GM12878 (cell line): ENCODE results near the gene DRD2. TPM values are rescaled to one million over a fixed set of nuclear protein-coding genes. Genes with fewer than 3 reads are reported as not detected.

ENCODE experiments used
- ATAC-seq: fragments of 200-7000 bp; cut with Tn5 transposase; 3 replicates; pipeline ENCODE4 v1.9.1; 2020; ENCODE audit warnings: mild to moderate bottlenecking, moderate library complexity
- BruUV-seq: library from RNA; stranded (reverse); fragments of 400-500 nt; replicated peaks from 2 replicates; lab custom pipeline; 2021; lab: Mats Ljungman, UMichigan
- CTCF ChIA-PET: fragments of 300-600 bp; sonication (Branson Sonifier 250); formaldehyde crosslinking; extraction: SDS; loops from one replicate; lab custom pipeline; 2021; ENCODE audit warnings: inconsistent platforms; lab: Yijun Ruan, JAX
- POLR2A ChIA-PET: fragments of 350-600 bp; formaldehyde crosslinking; extraction: SDS; loops from one replicate; lab custom pipeline; 2021; ENCODE audit warnings: inconsistent platforms; lab: Charles Lee
- RAD21 ChIA-PET: fragments of 300-600 bp; sonication (Branson Sonifier 250); formaldehyde crosslinking; loops from one replicate; lab custom pipeline; 2023; ENCODE audit warnings: antibody characterized with exemption; ENCODE audit not compliant: unreplicated experiment; lab: Charles Lee
- SMC1A ChIA-PET: fragments of 300-600 bp; sonication (Branson Sonifier 250); formaldehyde crosslinking; loops from one replicate; lab custom pipeline; 2023; ENCODE audit not compliant: unreplicated experiment, uncharacterized antibody; lab: Charles Lee
- DNase-seq: peaks from one replicate; pipeline ENCODE4 v3.0.0-alpha.2; 2011; ENCODE audit warnings: low read depth, low spot score
- FAIRE-seq: peaks from 3 replicates; lab custom pipeline; 2011; peaks lifted over from hg19 to GRCh38; lab: Jason Lieb, UNC
- H2AFZ ChIP-seq: 2 replicates; pipeline ENCODE4 v1.6.0; 2011; ENCODE audit warnings: low read depth, low read length, control low read depth; ENCODE audit not compliant: control insufficient read depth
- H3K27ac ChIP-seq: 2 replicates; pipeline ENCODE4 v1.5.1; 2011; ENCODE audit warnings: control low read depth; ENCODE audit not compliant: control insufficient read depth, insufficient read depth
- H3K27me3 ChIP-seq, 2 experiments: replicated peaks in 1 of 2; 2 replicates each; pipeline versions ENCODE4 v1.6.0 to v1.6.1; 2011; ENCODE audit warnings: low read length in 1 of 2; ENCODE audit not compliant: control insufficient read depth in 2 of 2, insufficient read depth in 2 of 2
- H3K36me3 ChIP-seq, 2 experiments: 2 replicates each; pipeline ENCODE4 v1.5.1; 2011; ENCODE audit warnings: low read length in 1 of 2; ENCODE audit not compliant: control insufficient read depth in 2 of 2, insufficient read depth in 2 of 2
- H3K4me1 ChIP-seq: 2 replicates; pipeline ENCODE4 v1.6.1; 2011; ENCODE audit warnings: mild to moderate bottlenecking, low read length, moderate library complexity, mixed read lengths; ENCODE audit not compliant: control insufficient read depth, insufficient read depth
- H3K4me2 ChIP-seq: 2 replicates; pipeline ENCODE4 v1.6.0; 2011; ENCODE audit warnings: control low read depth; ENCODE audit not compliant: control insufficient read depth, insufficient read depth
- H3K4me3 ChIP-seq: fragments of 200-600 bp; sonication (generic); 2 replicates; pipeline ENCODE4 v1.5.1; 2016
- H3K79me2 ChIP-seq: 2 replicates; pipeline ENCODE4 v1.6.0; 2011; ENCODE audit warnings: low read length; ENCODE audit not compliant: control insufficient read depth, insufficient read depth
- H3K9ac ChIP-seq: 2 replicates; pipeline ENCODE4 v1.8.0; 2011; ENCODE audit warnings: low read length, control low read depth, mixed read lengths; ENCODE audit not compliant: control insufficient read depth, insufficient read depth
- H3K9me3 ChIP-seq: replicated peaks from 3 replicates; pipeline ENCODE4 v1.5.1; 2011; ENCODE audit warnings: mild to moderate bottlenecking, low read length; ENCODE audit not compliant: control insufficient read depth, insufficient read depth
- H4K20me1 ChIP-seq: 2 replicates; pipeline ENCODE4 v1.6.0; 2011; ENCODE audit not compliant: control insufficient read depth, insufficient read depth
- ESRRA ChIP-seq: IDR thresholded peaks from 2 replicates; pipeline ENCODE4 v1.6.1; 2012; ENCODE audit warnings: mild to moderate bottlenecking, low read length, improper control_type of control experiment
- FOXK2 ChIP-seq: fragments of 450-650 bp; IDR thresholded peaks from 2 replicates; pipeline ENCODE4 v1.6.1; 2017; ENCODE audit warnings: mild to moderate bottlenecking, moderate library complexity
- MYB ChIP-seq: fragments of 150-350 bp; IDR thresholded peaks from 2 replicates; pipeline ENCODE4 v1.6.1; 2014; ENCODE audit warnings: mild to moderate bottlenecking, low read depth, low read length, borderline replicate concordance
- PAX8 ChIP-seq: fragments of 450-650 bp; IDR thresholded peaks from 2 replicates; pipeline ENCODE4 v1.6.1; 2017; ENCODE audit warnings: mild to moderate bottlenecking, moderate library complexity
- PML ChIP-seq: IDR thresholded peaks from 2 replicates; pipeline ENCODE4 v1.6.1; 2012; ENCODE audit warnings: low read length, inconsistent platforms
- RCOR1 ChIP-seq: conservative IDR thresholded peaks from 2 replicates; pipeline ENCODE4 v1.6.1; 2012; ENCODE audit warnings: low read depth, low read length, improper control_type of control experiment
- WGBS: methylation state at CpG from one replicate; pipeline ENCODE4 v1.1.6; 2016; ENCODE audit warnings: low lambda C conversion rate; ENCODE audit not compliant: insufficient replicate concordance, insufficient coverage; ENCODE audit errors: missing lambda C conversion rate; 5-methylcytosine and 5-hydroxymethylcytosine counted together
- in situ Hi-C: fragments of 300-500 bp; cut with MboI; formaldehyde crosslinking; loops from 9 replicates; pipeline ENCODE4 v1.14.3; 2018; ENCODE audit warnings: mixed read lengths
- intact Hi-C: fragments of 100-400 bp; cut with micrococcal nuclease; formaldehyde crosslinking; loops from one replicate; pipeline ENCODE4 v1.14.2; 2022; ENCODE audit not compliant: unreplicated experiment
- polyA plus RNA-seq, 11 experiments: library from polyadenylated mRNA; depleted of rRNA in 4 of 11; unstranded in 6 of 11; stranded (reverse) in 5 of 11; fragments of >200 nt; fragmentation: Nextera tagmentation in 4 of 11; fragmentation: Illumina TruSeq in 1 of 11; extraction: Ambion mirVana in 4 of 11; extraction: Trizol in 1 of 11; gene quantifications; 1 replicate in 1 of 11; 2 replicates in 10 of 11; pipeline versions ENCODE4 v1.2.1 to v1.2.3, GENCODE V29; 2011 to 2016; ENCODE audit warnings: inconsistent platforms in 2 of 11, missing spikeins in 2 of 11, low read depth in 1 of 11
- total RNA-seq, 4 experiments: library from RNA; depleted of rRNA in 3 of 4; stranded (reverse); fragments of >200 nt in 3 of 4; fragmentation: Illumina TruSeq in 1 of 4; extraction: Trizol in 1 of 4; gene quantifications; 2 replicates each; pipeline versions ENCODE4 v1.2.1 to v1.2.3, GENCODE V29; 2013 to 2021
- TF ChIP-seq, protein P1 (sequence below): IDR thresholded peaks from 2 replicates; pipeline ENCODE4 v1.6.1; 2011; ENCODE audit warnings: mild to moderate bottlenecking, low read depth, low read length, moderate library complexity; ENCODE audit not compliant: insufficient replicate concordance

DRD2 gene
- total and polyA plus RNA-seq, 10 of the 15 experiments (the other 5 are each of a cell fraction or from before 2014, with no cell fraction given), result not detected

GRCh38 chr11:113448316-113448677 lies 26.9 kb downstream of the DRD2 start:
- peaks cover 0 to 3% of the 10 kb centered on the region in 2 experiments; a peak in 3 of 4 replicates for H3K27me3 ChIP-seq
- ChIA-PET RAD21 (no interaction called here), SMC1A (no interaction called here), CTCF (no interaction called here), POLR2A (no interaction called here)
- H4K20me1 ChIP-seq, result no peaks in the 10 kb centered on the region
- H3K9ac ChIP-seq, result no peak overlapping the region
- no TSS peak for BruUV-seq
- no peak overlapping the region for H3K4me3 ChIP-seq
- 12% methylated on average over 5 of the region's 5 CpGs for WGBS
- TF ChIP-seq MYB, result no peak
- TF ChIP-seq PML, result no peak
- no peak for TF ChIP-seq ESRRA
- TF ChIP-seq PAX8, result no peak
- in situ Hi-C loops (no loop called here), intact Hi-C loops (no loop called here)
- no peak overlapping the region for H2AFZ ChIP-seq
- ATAC-seq, result no peak
- no peaks in the 10 kb centered on the region for H3K36me3 ChIP-seq
- no peaks in the 10 kb centered on the region for H3K79me2 ChIP-seq
- DNase-seq, result no peak
- FAIRE-seq, result no peak
- H3K4me1 ChIP-seq, result peaks cover 3% of the 10 kb centered on the region; the same call in 1 of the 2 replicates
- no peak overlapping the region for H3K27ac ChIP-seq
- no peaks in the 10 kb centered on the region for H3K9me3 ChIP-seq
- H3K4me2 ChIP-seq, result no peak overlapping the region

DNA sequence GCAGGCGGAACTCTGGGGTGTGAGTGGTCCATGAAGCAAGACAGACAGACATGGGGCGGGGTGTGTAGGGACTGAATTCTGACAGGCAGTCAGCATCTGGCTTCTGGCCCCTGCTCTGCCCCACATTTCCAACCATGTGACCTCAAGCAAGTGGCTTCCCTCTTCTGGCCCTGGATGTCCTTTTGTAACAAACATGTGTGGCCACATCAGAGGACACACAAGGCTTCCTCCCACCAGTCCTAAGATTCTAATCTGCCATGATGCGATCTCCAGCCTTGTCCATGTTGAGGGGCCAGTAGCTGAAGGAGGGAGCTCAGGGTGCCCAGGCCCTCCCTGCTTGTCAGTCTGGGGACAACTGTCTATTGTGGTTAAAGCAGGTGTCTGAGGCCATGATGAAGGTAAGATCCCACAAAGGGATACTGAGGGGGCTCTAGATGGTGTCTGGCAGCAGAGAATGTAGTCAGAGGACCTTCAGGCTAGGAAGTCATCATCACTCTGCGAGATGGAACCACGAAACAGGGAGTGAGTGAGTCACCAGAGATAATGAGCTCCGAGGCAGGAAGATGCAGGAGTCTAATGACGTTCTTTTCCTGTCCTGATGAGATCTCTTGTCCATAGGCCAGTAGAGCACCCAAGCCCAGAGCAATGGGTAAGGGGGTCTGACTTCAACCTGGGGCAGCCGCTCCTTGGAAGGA lies 27.4 kb downstream of the DRD2 start:
- CTCF ChIA-PET, result no interaction called here
- WGBS, result 6% methylated on average over 8 of the region's 8 CpGs
- POLR2A ChIA-PET, result no interaction called here
- Histone ChIP-seq H3K9ac (no peak overlapping the region), H3K4me1 (peaks cover 3% of the 10 kb centered on the region; the same call in 1 of the 2 replicates), H3K27me3 (peaks cover 0 to 3% of the 10 kb centered on the region in 2 experiments; a peak in 3 of 4 replicates), H3K4me2 (no peak overlapping the region), H3K4me3 (no peak overlapping the region)
- DNase-seq, result no peak
- RAD21 ChIA-PET, result no interaction called here
- intact Hi-C loops, result no loop called here
- in situ Hi-C loops, result no loop called here
- TF ChIP-seq, protein P1, sequence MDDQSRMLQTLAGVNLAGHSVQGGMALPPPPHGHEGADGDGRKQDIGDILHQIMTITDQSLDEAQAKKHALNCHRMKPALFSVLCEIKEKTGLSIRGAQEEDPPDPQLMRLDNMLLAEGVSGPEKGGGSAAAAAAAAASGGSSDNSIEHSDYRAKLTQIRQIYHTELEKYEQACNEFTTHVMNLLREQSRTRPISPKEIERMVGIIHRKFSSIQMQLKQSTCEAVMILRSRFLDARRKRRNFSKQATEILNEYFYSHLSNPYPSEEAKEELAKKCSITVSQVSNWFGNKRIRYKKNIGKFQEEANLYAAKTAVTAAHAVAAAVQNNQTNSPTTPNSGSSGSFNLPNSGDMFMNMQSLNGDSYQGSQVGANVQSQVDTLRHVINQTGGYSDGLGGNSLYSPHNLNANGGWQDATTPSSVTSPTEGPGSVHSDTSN, result no peak
- TF ChIP-seq FOXK2 (no peak), RCOR1 (no peak)
- TF ChIP-seq, all 136 proteins: peak for 0
- Histone ChIP-seq H3K79me2 (no peaks in the 10 kb centered on the region), H3K27ac (no peak overlapping the region), H2AFZ (no peak overlapping the region), H3K9me3 (no peaks in the 10 kb centered on the region), H4K20me1 (no peaks in the 10 kb centered on the region), H3K36me3 (no peaks in the 10 kb centered on the region)
- BruUV-seq, result no TSS peak
- SMC1A ChIA-PET, result no interaction called here
- ATAC-seq (no peak), FAIRE-seq (no peak)
